Natural killer cell treated with Interleukin-12 subunit alpha and Interleukin-12 subunit beta and Interleukin-15 and Interleukin-18, amount 100 ng/mL, for 72 hours (primary cell): Measurements from ENCODE around the gene CFAP100. TPM values are rescaled to one million over a fixed set of nuclear protein-coding genes. Genes with fewer than 3 reads are reported as not detected.

Source experiments
- ATAC-seq, 2 donors: fragments of 150-1000 bp; cut with Tn5 transposase in 1 of 2; sonication (Bioruptor Pico), chemical (Tn5 transposase) in 1 of 2; 2 replicates each; pipeline ENCODE4 v1.10.0; 2021
- DNase-seq: peaks from one replicate; pipeline ENCODE4 v3.0.0; 2022; ENCODE audit warnings: low spot score
- H3K27ac Mint-ChIP-seq, 2 donors: 1 replicate in 1 of 2; 2 replicates in 1 of 2; pipeline ENCODE4 v1.8.0; 2022; ENCODE audit warnings: mixed read lengths in 2 of 2, mild to moderate bottlenecking in 1 of 2, moderate library complexity in 1 of 2
- H3K27me3 Mint-ChIP-seq, 2 donors: 1 replicate in 1 of 2; 2 replicates in 1 of 2; pipeline ENCODE4 v1.8.0; 2022; ENCODE audit warnings: mixed read lengths in 2 of 2
- H3K36me3 Mint-ChIP-seq: one replicate; pipeline ENCODE4 v1.8.0; 2022; ENCODE audit warnings: mixed read lengths
- H3K4me1 Mint-ChIP-seq, 2 donors: 1 replicate in 1 of 2; 2 replicates in 1 of 2; pipeline ENCODE4 v1.8.0; 2022; ENCODE audit warnings: low read depth in 2 of 2, mixed read lengths in 2 of 2, mild to moderate bottlenecking in 1 of 2
- H3K4me3 Mint-ChIP-seq: one replicate; pipeline ENCODE4 v1.8.0; 2022; ENCODE audit warnings: mixed read lengths
- H3K9me3 Mint-ChIP-seq: 2 replicates; pipeline ENCODE4 v1.8.0; 2022; ENCODE audit warnings: mixed read lengths
- total RNA-seq, 2 donors: library from RNA; stranded (reverse); gene quantifications; one replicate each; pipeline ENCODE4 v1.2.3, GENCODE V29; 2022

Gene CFAP100
- not detected for total RNA-seq

DNA sequence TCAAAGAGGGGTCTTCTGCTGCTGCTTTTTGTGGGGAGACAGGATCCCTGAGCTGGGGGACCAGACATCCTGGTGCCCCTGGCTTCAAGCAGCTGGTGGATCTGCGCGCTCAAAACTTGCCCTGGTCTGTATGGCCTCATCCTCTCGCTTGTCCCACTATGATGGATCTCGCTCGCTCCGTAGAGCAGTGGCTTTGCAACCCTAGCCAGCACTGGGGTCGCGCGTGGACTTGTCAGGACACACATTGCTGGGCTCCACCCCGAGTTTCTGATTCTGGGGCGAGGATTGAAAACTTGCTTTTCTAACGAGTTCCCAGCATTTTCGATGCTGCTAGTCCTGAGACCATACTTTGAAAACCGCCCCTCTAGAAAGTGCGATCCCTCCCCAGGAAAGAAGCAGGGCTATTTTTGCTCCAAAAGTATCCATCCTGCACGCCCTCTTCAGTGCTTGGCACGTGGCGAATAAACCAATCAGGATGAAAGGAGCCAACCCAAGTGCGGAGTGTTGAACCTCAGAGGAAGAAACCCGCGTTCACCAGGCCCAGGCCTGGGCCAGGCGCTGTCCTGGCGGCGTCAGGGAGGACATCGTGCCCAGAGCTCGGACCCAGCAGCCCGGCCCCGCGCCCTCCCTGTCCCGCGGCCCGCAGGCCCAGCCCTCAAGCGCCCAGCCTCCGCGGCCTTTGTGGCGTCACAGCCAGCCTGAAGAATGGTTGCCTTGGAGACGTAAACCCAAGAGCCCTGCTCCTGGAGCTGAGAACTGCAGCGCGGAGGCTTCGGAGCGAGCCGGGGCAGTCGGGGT lies at the start of gene CFAP100:
CFAP100 (plus strand) TSS at position 731 of the 798 bp plus-strand sequence. CDS start 1,092 bp downstream, outside the sequence.
- ATAC-seq (no peak), DNase-seq (no peak)
- H3K27me3 Mint-ChIP-seq, result peaks cover 45 to 49% of the 10 kb centered on the region in 2 donors
- peaks cover 0 to 4% of the 10 kb centered on the region in 2 donors for H3K4me1 Mint-ChIP-seq
- H3K36me3 Mint-ChIP-seq, result no peaks in the 10 kb centered on the region
- no peak within 1 kb of the TSS for H3K4me3 Mint-ChIP-seq
- no peaks in the 10 kb centered on the region for H3K9me3 Mint-ChIP-seq
- no peak within 1 kb of the TSS for H3K27ac Mint-ChIP-seq

DNA sequence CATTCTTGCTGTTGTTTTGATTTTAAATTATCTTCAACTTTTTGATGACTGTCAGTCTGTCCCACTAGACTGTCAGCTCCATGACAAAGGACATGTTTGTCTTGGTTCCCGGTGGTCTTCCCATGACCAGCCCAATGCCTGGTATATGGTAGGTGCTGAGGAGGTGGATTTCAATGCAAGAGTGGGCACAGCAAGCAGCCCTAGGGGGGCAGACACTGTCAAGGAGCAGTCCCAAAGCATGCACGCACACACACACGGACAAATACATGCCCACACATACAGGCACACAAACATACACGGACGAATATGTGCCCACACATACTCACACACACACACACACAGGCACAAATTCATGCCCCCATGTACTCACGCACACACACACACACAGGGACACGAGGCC lies 49.5 kb upstream of the CFAP100 start:
- Mint-ChIP-seq H3K36me3 (no peaks in the 10 kb centered on the region), H3K27me3 (no peaks in the 10 kb centered on the region), H3K27ac (no peak overlapping the region), H3K4me1 (no peaks in the 10 kb centered on the region), H3K4me3 (no peak overlapping the region), H3K9me3 (no peaks in the 10 kb centered on the region)
- no peak for ATAC-seq
- no peak for DNase-seq

DNA sequence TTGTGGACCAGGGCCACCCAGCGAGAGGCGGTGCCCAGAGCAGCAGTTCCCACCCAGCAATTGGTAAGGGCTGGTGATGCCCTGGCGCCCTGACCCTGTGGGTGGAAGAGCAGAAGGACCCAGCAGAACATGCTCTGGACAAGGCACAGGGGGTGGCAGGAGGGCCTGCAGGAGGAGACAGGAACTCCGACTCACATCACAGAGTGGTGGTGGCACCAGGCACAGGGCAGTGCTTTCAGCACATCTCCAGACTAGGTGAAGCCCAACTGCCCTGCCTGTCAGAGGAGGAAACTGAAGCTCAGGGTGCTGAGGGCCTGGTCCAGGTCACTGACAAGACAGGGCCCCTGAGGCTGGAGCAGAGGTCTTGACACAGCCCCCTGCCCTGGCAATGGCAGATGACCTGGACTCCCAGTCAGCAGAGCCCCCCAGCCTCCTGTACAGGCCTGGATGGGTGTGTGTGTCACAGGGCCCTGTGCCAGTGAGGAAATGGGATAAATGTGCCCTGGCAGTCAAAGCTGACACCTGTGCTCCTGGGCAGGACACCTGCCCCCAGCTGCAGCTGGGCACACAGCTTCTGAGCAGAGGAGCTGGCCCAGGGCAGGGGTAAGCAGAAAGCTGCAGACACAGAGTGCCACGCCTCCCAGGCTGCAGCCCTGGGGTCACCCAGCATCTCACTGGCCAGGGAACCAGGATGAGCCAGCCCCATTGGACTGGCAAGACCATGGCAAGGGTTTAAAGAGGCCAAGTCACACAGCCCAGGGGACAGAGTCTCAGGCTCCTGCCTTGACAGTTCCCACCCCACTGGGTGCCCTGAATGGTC lies 48.9 kb upstream of the CFAP100 start:
- no peak overlapping the region for H3K27ac Mint-ChIP-seq
- no peak for ATAC-seq
- H3K27me3 Mint-ChIP-seq, result no peaks in the 10 kb centered on the region
- H3K36me3 Mint-ChIP-seq, result no peaks in the 10 kb centered on the region
- H3K4me3 Mint-ChIP-seq, result no peak overlapping the region
- no peaks in the 10 kb centered on the region for H3K9me3 Mint-ChIP-seq
- no peaks in the 10 kb centered on the region for H3K4me1 Mint-ChIP-seq
- peak; percentile 45 for DNase-seq

DNA sequence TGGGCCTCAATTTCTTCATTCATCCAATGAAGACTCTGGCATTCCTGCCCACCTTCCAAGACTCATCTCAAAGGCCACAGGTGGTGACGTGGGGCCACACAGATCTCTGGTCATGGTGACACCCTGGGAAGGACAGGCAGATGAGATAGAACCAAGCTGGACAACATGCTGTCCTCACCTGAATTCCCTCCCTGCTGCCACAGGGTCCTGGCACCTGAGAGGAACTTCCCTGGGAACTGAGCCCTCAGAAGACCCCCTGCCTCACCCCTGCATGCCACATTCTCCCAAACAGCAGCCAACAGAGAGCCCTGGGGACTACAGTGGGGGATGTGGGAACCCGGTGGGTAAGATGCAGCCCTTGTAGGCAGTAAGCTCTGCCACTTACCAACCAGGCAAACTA lies 48.2 kb upstream of the CFAP100 start:
- H3K27ac Mint-ChIP-seq, result no peak overlapping the region
- DNase-seq (no peak), ATAC-seq (no peak)
- H3K4me3 Mint-ChIP-seq, result no peak overlapping the region
- H3K27me3 Mint-ChIP-seq, result no peaks in the 10 kb centered on the region
- no peaks in the 10 kb centered on the region for H3K9me3 Mint-ChIP-seq
- H3K36me3 Mint-ChIP-seq, result no peaks in the 10 kb centered on the region
- no peaks in the 10 kb centered on the region for H3K4me1 Mint-ChIP-seq

- no peak overlapping the region for H3K4me3 Mint-ChIP-seq
- peak; percentile 51 for DNase-seq
Observed at GRCh38 chr3:126347543-126348161, 47.1 kb upstream of the CFAP100 start.

GRCh38 chr3:126348308-126348920 lies 46.3 kb upstream of the CFAP100 start:
- no peaks in the 10 kb centered on the region for H3K9me3 Mint-ChIP-seq
- ATAC-seq, result no peak
- no peaks in the 10 kb centered on the region for H3K27me3 Mint-ChIP-seq
- H3K36me3 Mint-ChIP-seq, result no peaks in the 10 kb centered on the region
- DNase-seq, result no peak
- no peaks in the 10 kb centered on the region for H3K4me1 Mint-ChIP-seq
- no peak overlapping the region for H3K4me3 Mint-ChIP-seq
- H3K27ac Mint-ChIP-seq, result no peak overlapping the region

More at GRCh38 chr3:126347543-126348161, 47.1 kb upstream of the CFAP100 start:
- no peaks in the 10 kb centered on the region for H3K9me3 Mint-ChIP-seq
- ATAC-seq, result no peak
- H3K27me3 Mint-ChIP-seq, result no peaks in the 10 kb centered on the region
- no peaks in the 10 kb centered on the region for H3K36me3 Mint-ChIP-seq
- no peak overlapping the region for H3K27ac Mint-ChIP-seq
- H3K4me1 Mint-ChIP-seq, result no peaks in the 10 kb centered on the region

DNA sequence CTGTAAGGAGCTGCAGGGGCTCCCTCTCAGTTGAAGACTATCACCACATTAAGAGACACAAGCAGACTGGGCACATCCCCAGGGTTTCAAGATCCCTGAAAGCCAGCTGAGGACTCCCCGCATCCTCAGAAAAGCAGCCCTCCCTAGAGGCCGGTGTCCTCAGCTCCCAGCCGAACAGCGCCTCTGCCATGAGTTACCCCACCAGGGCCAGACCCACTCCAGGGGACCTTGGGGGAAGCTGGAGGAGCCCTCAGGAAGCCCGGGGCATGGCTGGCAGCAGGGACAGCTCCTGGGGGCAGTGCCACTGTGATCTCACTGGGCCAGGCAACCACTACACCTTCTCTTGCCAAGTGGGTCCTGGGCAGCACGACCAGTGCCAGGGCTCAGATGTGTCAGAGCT lies 45.6 kb upstream of the CFAP100 start:
- H3K27me3 Mint-ChIP-seq, result no peaks in the 10 kb centered on the region
- no peaks in the 10 kb centered on the region for H3K36me3 Mint-ChIP-seq
- no peak overlapping the region for H3K27ac Mint-ChIP-seq
- H3K4me3 Mint-ChIP-seq, result no peak overlapping the region
- no peaks in the 10 kb centered on the region for H3K9me3 Mint-ChIP-seq
- no peak for ATAC-seq
- DNase-seq, result peak; percentile 51
- no peaks in the 10 kb centered on the region for H3K4me1 Mint-ChIP-seq

GRCh38 chr3:126349611-126350501 lies 44.9 kb upstream of the CFAP100 start:
- H3K27me3 Mint-ChIP-seq, result no peaks in the 10 kb centered on the region
- H3K9me3 Mint-ChIP-seq, result no peaks in the 10 kb centered on the region
- no peak for ATAC-seq
- no peak overlapping the region for H3K27ac Mint-ChIP-seq
- DNase-seq, result peak; percentile 50
- no peaks in the 10 kb centered on the region for H3K4me1 Mint-ChIP-seq
- H3K36me3 Mint-ChIP-seq, result no peaks in the 10 kb centered on the region
- H3K4me3 Mint-ChIP-seq, result no peak overlapping the region

DNA sequence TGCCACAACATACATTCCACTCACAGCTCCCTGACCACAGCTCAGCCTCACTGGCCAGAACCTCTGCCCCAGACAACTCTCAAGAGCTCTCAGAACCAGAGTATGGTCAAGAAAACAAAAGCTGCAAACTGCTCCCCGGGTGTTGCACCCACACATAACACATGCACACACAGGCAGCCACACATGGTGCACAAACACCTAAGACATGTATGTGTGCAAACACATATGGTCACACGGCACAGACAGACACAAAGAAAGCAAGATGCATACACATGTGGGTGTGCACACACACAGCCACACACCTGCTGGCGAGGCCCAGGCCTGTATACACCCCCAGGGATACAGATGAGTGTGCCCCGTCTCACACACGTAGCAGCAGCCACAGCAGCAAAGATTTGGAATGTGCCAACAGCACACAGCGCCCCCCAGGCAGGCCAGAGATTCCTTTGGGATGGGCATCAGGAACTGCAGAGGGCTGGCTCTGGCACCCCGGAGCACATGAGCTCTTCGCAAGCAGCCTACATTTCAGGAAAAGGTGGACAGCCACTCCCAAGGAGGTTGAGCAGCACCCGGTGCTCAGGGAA lies 44.1 kb upstream of the CFAP100 start:
- DNase-seq (no peak), ATAC-seq (no peak)
- Mint-ChIP-seq H3K4me1 (peaks cover 0 to 2% of the 10 kb centered on the region in 2 donors), H3K27ac (no peak overlapping the region), H3K4me3 (no peak overlapping the region), H3K9me3 (no peaks in the 10 kb centered on the region), H3K27me3 (peaks cover 5 to 6% of the 10 kb centered on the region in 2 donors), H3K36me3 (no peaks in the 10 kb centered on the region)

- no peak overlapping the region for H3K4me3 Mint-ChIP-seq
- ATAC-seq (no peak), DNase-seq (peak; percentile 59)
- H3K4me1 Mint-ChIP-seq, result peaks cover 2 to 5% of the 10 kb centered on the region in 2 donors
- no peak overlapping the region for H3K27ac Mint-ChIP-seq
- no peaks in the 10 kb centered on the region for H3K9me3 Mint-ChIP-seq
- H3K36me3 Mint-ChIP-seq, result no peaks in the 10 kb centered on the region
- peaks cover 6 to 12% of the 10 kb centered on the region in 2 donors for H3K27me3 Mint-ChIP-seq
Observed at GRCh38 chr3:126351086-126351770, 43.5 kb upstream of the CFAP100 start.

- H3K27me3 Mint-ChIP-seq, result peaks cover 9 to 16% of the 10 kb centered on the region in 2 donors
Observed at GRCh38 chr3:126351771-126352475, 42.8 kb upstream of the CFAP100 start.

More at GRCh38 chr3:126351771-126352475, 42.8 kb upstream of the CFAP100 start:
- no peak for DNase-seq
- no peak for ATAC-seq
- no peak overlapping the region for H3K27ac Mint-ChIP-seq
- peaks cover 5 to 8% of the 10 kb centered on the region in 2 donors for H3K4me1 Mint-ChIP-seq
- H3K9me3 Mint-ChIP-seq, result no peaks in the 10 kb centered on the region
- no peaks in the 10 kb centered on the region for H3K36me3 Mint-ChIP-seq
- H3K4me3 Mint-ChIP-seq, result no peak overlapping the region
